AG20443 (cell line): ENCODE results near the gene MYOM3.
"Not testable (repeated sequence)": the region's sequence is repeated elsewhere in the genome, so short reads cannot be mapped to it uniquely, and the experiment has no call there.

Source experiments
- DNase-seq: peaks from one replicate; pipeline ENCODE4 v3.0.0; 2012; ENCODE audit warnings: low spot score, mixed read lengths

The MYOM3 gene

GRCh38 chr1:24071941-24072340 is 40.0 kb downstream of the MYOM3 start:
- DNase-seq = no peak

GRCh38 chr1:24070821-24071393 is 41.0 kb downstream of the MYOM3 start:
- peak; percentile 92 for DNase-seq

GRCh38 chr1:24069817-24070216 is 42.1 kb downstream of the MYOM3 start:
- no peak for DNase-seq

GRCh38 chr1:24067978-24068377 is 44.0 kb downstream of the MYOM3 start:
- no peak for DNase-seq

- no peak for DNase-seq
Measured at GRCh38 chr1:24065304-24065703, 46.6 kb downstream of the MYOM3 start.

- DNase-seq = no peak
Measured at GRCh38 chr1:24062221-24062620, 49.7 kb downstream of the MYOM3 start.

- no peak for DNase-seq
Measured at GRCh38 chr1:24060482-24060881, 51.5 kb downstream of the MYOM3 start.

- no peak for DNase-seq
Measured at GRCh38 chr1:24058671-24059455, 53.1 kb downstream of the MYOM3 start.

GRCh38 chr1:24057171-24057570 is 54.8 kb downstream of the MYOM3 start:
- DNase-seq = no peak

GRCh38 chr1:24055681-24056080 is 56.3 kb downstream of the MYOM3 start:
- DNase-seq = no peak

GRCh38 chr1:24052220-24052619 is 59.7 kb downstream of the MYOM3 start:
- no peak for DNase-seq

GRCh38 chr1:24051206-24051945 is 60.6 kb downstream of the MYOM3 start:
- DNase-seq = no peak

- DNase-seq = no peak
Measured at GRCh38 chr1:24049733-24050132, 62.2 kb downstream of the MYOM3 start.

GRCh38 chr1:24048894-24049293 is 63.0 kb downstream of the MYOM3 start:
- DNase-seq = not testable (repeated sequence)

- DNase-seq = no peak
Measured at GRCh38 chr1:24048205-24048869, 63.6 kb downstream of the MYOM3 start.

- peak; percentile 86 for DNase-seq
Measured at GRCh38 chr1:24047110-24047477, 64.8 kb downstream of the MYOM3 start.

- no peak for DNase-seq
Measured at GRCh38 chr1:24045771-24046170, 66.2 kb downstream of the MYOM3 start.

GRCh38 chr1:24044672-24045071 is 67.3 kb downstream of the MYOM3 start:
- DNase-seq = not testable (repeated sequence)

- DNase-seq = no peak
Measured at GRCh38 chr1:24043345-24044032, 68.4 kb downstream of the MYOM3 start.

- no peak for DNase-seq
Measured at GRCh38 chr1:24042315-24042714, 69.6 kb downstream of the MYOM3 start.

- no peak for DNase-seq
Measured at GRCh38 chr1:24036088-24036487, 75.8 kb downstream of the MYOM3 start.

GRCh38 chr1:24032981-24033380 is 79.0 kb downstream of the MYOM3 start:
- no peak for DNase-seq
